HFF-Myc (cell line): ENCODE measurements around the gene GATAD1.
A peak's percentile ranks its signal among the peaks of the same experiment; 100 is the strongest.
"Not testable (repeated sequence)": the region's sequence is repeated elsewhere in the genome, so short reads cannot be mapped to it uniquely, and the experiment has no call there.

Experiments used
- DNase-seq: peaks from one replicate; pipeline ENCODE4 v3.0.0-alpha.2; 2011; ENCODE audit warnings: low read depth; ENCODE audit errors: extremely low read depth
- H3K4me3 ChIP-seq: replicated peaks from 2 replicates; pipeline ENCODE4 v1.5.1; 2011; ENCODE audit warnings: low read depth, mild to moderate bottlenecking, control low read depth, low read length
- CTCF ChIP-seq: IDR thresholded peaks from 2 replicates; pipeline ENCODE4 v1.5.1; 2012; ENCODE audit warnings: mild to moderate bottlenecking, low read depth, low read length, control low read depth; ENCODE audit errors: missing control alignments

GATAD1 gene

GRCh38 chr7:92460109-92460508, 12.8 kb downstream of the GATAD1 start:
- no peak for DNase-seq
- H3K4me3 ChIP-seq = no peak overlapping the region
- no peak for TF ChIP-seq CTCF

DNA sequence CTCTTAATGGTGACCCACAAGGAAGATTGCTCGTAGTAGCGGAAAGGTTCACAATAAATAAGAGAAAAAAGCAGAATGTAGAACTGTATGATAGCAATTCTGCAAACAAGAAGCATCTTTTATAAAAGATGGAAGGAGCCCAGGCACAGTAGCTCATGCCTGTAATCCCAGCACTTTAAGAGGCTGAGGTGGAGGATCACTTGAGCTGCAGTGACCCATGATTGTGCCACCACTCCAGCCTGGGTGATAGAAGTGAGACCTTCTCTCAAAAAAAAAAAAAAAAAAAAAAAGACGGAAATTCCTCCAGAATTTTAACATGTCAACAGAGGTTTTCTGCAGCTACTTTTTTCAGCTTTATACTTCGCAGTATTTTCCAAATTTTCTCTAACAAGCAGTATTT, 13.2 kb downstream of the GATAD1 start:
- DNase-seq = no peak
- no peak overlapping the region for H3K4me3 ChIP-seq
- TF ChIP-seq CTCF = no peak

DNA sequence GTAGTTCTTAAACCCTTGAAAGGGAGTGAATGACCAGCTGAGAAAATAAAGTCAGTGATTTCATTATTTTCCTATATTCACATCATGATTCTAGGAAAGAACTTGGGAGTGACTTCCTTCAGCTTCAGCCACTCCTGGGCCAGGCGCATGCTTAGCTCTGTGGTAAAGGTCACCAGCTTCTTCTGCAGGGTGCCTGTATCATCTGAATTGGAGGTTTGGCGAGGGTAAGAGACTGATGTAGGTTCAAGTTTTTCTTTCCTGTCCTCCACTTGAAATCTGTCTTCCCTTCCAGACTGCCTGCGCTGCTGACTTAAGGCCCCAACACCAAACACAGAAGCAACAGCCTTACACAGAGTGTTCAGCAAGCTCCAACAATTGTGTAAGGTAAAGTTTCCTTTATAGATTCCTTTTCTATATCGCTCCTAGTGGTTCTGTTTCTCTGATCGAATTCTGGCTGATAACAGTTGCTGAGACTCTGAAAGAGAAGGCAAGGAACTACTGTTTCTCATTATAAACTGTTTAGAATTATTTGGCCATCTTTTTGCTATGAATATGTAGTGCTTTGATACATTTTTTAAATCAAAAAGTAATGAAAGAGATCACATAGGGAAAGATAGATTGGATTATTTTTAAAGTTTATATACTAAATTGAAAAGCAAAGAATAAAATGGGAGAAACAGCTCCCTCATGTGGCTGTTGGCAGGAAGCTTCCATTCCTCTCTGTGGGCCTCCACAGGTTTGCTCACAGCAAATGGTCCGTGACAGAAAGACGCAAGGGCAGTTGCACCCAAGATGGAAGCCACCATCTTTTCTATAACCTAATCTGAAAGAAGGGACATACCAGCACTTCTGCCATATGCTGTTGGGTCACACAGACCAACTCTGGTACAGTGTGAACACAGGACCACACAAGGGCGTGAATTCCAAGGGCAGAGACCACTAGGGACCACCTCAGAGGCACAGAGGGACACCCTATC, 14.0 kb downstream of the GATAD1 start:
- no peak overlapping the region for H3K4me3 ChIP-seq
- DNase-seq = no peak
- peak; percentile 82 for TF ChIP-seq CTCF

- DNase-seq = no peak
- no peak overlapping the region for H3K4me3 ChIP-seq
- TF ChIP-seq CTCF = no peak
These were observed 15.3 kb downstream of the GATAD1 start for GRCh38 chr7:92462560-92462959.

- no peak overlapping the region for H3K4me3 ChIP-seq
- TF ChIP-seq CTCF = no peak
- no peak for DNase-seq
These were observed 17.2 kb downstream of the GATAD1 start for GRCh38 chr7:92464515-92464914.

DNA sequence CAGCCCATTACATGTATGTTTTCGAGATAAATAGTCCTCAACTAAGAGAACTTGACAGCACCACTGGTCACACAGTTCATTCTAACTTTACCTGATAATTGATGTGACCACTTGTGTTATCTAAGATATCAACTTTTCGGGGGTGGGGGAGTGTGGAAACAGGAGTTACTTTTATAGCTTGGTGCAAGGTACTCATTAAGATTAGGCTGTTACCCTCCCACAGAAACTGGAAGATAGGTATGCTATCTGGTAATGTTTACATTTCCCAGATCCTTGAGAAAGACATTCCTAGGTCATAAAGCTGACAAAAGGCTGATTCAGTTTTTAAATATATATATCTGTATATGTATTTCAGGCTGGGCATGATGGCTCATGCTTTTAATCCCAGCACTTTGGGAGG, 19.4 kb downstream of the GATAD1 start:
- TF ChIP-seq CTCF = no peak
- H3K4me3 ChIP-seq = no peak overlapping the region
- no peak for DNase-seq

- not testable (repeated sequence) for H3K4me3 ChIP-seq
These were observed 21.3 kb downstream of the GATAD1 start for GRCh38 chr7:92468589-92468988.

DNA sequence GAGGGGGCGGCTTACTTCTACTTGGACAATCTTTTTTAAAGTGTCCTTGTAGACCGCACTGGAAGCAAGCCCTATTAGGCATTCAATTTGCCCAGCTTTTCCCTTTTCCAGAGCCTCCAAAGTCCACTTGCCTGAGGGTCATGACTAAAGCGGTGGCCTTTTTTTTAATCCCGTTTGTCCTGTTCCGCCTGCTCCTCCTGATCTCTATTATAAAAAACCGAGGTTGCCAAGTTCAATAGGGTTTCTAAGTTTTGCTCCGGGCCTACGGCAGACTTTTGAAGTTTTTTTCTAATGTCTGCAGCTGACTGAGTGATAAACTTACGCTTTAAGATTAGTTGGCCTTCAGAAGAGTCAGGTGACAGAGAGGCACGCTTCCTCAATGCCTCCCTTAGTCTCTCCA, 26.7 kb downstream of the GATAD1 start:
- DNase-seq, H3K4me3 ChIP-seq: not testable (repeated sequence)

More at GRCh38 chr7:92468589-92468988, 21.3 kb downstream of the GATAD1 start:
- DNase-seq = not testable (repeated sequence)

DNA sequence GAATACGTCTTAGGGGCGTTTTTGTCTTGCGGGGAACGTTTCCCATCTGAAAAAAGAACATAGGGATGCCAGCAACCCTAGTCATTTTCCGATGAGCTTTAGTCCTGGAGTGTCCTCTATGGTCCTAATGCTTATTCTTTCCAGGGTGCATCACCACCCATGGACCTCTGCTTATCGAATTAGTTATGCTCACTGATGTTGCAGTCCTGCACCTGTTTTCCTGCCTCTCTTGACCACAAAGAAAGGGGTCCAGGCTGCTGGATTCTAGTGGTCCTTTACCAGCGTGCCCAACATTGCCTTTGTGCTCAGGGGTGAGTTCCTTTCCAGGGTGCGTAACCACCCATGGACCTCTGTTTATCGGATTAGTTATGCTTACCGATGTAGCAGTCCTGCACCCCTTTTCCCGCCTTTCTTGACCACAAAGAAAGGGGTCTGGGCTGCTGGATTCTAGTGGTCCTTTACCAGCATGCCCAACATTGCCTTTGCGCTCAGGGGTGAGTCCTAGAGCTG, 28.0 kb downstream of the GATAD1 start:
- DNase-seq, H3K4me3 ChIP-seq: not testable (repeated sequence)

DNA sequence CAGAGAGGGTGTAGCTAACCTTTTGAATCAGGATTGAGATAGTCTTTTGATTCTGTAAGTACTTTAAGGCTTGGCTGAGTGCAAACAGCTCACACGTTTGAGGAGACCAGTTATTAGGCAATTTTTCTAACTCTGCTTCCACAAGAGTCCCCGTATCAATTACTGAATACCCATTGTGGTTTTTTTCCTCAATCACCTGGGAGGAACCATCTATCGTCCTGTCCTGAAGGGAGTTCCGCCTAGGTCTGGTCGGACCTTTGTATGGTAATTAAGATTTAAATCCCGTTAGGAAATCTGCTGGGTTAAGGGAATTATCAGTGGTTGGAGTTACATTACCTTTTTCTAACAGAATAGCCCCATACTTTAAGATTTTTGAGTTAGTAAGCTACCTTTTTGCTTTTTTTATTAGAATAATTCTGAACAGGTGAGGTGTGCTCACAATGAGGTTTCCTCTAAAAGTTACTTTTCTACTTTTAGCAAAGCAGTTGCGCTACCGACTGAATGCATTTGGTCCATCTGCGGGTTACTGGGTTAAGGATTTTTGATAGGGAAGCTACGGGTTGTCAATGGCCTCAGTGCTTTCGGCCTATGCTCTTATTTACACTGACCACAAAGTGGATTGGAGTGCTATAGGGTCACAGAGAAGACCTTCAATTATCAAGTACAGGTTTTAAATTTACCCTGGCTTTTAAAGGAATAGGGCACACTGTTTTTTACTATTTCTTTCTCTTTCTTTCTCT, 28.7 kb downstream of the GATAD1 start:
- not testable (repeated sequence) for DNase-seq, H3K4me3 ChIP-seq

- not testable (repeated sequence) for DNase-seq, H3K4me3 ChIP-seq
These were observed 30.4 kb downstream of the GATAD1 start, which contains the start of gene ERVW-1 for GRCh38 chr7:92477681-92478080. ERVW-1 (minus strand) TSS chr7:92477946; CDS start chr7:92470381, 7,565 bp downstream.
